Skin of body (tissue), 2 donors: ENCODE data around the gene CACNA1G. TPM values are rescaled to one million over a fixed set of nuclear protein-coding genes. Genes with fewer than 3 reads are reported as not detected.

Experiments
- DNase-seq: peaks from one replicate; lab custom pipeline; 2025; lab: John Stamatoyannopoulos, UW
- total RNA-seq: library from RNA; depleted of rRNA; stranded (reverse); fragments of >200 nt; gene quantifications from one replicate; pipeline ENCODE4 v1.2.3, GENCODE V29; 2014

Gene CACNA1G
- total RNA-seq, 1 donor from 2014 or later = 8.9 TPM

DNA sequence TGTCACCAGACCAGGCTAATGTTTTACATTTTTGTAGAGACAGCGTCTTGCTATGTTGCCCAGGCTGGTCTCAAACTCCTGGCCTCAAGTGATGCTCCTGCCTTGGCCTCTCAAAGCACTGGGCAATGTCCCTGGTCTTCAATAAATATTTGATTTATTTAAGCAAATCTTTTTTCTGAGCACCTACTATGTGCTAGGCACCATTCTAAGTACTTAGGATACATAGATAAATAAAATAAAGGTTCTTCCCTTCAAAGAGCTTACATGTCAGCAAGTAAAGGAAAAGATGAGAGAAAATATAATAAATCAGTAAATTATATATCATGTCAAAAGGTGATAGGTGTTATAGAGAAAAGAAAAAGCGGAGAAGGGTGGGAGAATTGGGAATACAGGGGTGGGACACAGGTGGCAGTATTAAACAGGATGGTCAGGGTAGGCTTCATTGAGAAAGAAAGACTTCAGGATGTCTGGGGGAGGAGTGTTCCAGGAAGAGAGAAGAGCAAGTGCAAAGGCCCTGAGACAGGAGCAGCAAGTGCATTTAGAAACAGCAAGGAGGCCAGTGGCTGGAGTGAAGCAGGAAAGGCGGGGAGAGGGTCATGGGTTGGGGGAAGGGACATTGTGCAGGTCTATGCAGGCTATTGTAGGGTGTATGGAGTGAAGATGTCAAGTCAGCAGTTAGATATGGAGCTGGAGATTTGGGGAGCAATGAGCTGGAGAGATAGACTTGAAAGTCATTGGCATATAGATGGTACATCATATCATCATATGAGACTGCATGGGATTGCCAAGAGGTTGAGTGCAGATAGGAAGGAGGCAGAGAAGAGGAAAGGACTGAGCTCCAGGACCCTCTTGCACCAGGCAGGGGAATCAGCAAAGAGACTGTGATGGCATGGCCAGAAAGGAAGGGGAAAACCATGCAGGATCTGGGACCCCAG is 85.5 kb downstream of the CACNA1G start:
- no peak for DNase-seq

DNA sequence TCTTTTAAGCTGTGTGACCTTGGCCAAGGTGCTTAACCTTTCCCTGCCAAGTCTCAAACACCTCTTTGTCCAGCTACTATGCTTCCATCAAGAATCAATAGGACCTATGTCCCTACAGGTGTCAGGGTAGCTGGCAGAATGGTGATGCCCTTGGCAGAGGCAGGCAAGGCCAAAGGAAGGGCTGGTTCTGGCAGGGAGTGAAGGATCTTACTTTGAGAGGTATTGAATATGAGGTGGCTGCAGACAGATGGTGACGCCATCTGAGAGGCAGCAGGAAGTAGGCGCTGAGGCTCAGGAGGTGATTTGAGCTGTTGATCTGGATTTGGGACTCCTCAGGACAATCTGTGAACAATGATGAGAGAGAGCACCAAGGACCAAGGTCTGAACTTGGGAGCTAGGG is 86.7 kb downstream of the CACNA1G start:
- no peak for DNase-seq

DNA sequence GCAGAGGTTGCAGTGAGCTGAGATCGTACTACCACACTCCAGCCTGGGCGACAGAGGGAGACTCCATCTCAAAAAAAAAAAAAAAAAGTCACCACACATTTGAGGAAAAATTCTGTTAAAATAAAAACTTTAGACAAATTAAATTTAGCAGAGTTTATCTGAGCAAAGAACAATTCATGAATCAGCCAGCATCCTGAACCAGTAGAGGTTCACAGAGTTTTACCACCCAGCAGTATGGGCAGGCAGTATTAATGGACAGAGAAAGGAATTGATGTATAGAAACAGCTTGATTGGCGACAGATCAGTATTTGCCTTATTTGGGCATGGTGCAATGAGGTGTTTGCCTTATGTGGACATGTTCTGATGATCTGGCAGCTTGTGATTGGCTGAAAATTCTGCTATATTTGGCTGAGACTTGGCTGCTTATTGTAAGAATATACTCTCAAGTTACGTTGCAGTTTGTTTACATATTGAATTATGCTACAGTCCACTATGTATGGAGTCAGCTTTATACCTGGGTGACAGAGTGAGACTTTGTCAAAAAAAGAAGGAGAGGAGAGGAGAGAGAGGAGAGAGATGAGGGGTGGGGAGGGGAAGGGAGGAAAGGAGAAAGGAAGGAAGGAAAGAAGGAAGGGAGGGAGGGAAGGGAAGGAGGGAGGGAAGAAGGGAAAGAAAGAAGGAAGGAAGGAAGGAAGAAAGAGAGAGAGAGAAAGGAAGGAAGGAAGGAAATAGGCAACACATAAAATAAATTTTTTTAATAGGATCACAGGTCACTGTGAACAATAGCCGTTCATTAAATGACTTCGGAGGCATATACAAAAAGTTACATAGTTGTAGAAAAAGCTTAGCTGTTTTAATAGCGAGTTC is 88.8 kb downstream of the CACNA1G start:
- no peak for DNase-seq

DNA sequence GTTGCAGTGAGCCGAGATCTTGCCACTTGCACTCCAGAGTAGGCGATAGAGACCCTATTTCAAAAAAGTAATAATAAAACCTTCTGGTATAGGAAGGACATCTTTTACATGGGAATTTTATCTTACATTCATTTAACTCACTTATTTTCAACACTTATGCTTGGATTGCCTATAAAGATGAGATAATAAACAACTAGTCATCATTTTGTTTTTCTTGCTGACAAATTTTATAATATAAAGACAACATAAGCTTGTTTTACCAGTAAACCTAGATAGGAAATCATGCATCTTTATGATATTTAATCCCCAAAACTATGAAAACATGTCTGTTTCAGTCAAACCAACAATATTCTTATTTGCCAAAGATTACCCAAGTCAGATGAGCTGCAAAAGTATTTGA is 91.1 kb downstream of the CACNA1G start:
- DNase-seq = no peak

- no peak for DNase-seq
These were observed 93.2 kb downstream of the CACNA1G start for GRCh38 chr17:50653738-50654137.

DNA sequence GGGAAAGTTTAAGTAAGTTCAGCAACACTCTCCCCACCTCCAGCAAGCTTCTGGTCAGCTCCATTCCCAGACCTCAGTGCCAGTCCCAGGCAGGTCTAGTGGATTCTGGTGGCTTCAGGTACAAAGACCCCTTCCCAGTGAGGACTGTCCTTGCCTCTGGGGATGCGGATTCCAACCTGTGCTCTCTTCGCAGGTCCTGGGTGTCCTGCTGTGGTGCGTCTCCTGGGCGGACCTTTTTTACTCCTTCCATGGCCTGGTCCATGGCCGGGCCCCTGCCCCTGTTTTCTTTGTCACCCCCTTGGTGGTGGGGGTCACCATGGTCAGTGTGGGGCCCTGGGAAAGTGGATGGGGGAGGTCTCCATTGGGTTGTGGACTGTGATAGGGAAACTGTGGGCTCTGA is 96.0 kb downstream of the CACNA1G start:
- DNase-seq = no peak

DNA sequence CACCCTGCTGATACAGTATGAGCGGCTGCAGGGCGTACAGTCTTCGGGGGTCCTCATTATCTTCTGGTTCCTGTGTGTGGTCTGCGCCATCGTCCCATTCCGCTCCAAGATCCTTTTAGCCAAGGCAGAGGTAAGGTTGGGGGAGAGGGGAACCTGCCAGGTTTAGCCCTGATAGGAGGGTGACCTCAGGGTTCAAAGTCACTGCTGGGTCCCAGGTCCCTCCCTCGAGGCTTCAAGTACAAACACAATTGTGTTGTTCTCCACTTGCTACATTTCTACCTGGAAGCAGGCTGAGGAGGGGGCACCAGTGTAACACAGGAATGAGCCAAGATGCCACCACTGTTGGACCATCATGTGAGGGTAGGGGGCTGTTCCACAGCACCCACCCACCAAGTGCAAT is 96.5 kb downstream of the CACNA1G start:
- DNase-seq = no peak

DNA sequence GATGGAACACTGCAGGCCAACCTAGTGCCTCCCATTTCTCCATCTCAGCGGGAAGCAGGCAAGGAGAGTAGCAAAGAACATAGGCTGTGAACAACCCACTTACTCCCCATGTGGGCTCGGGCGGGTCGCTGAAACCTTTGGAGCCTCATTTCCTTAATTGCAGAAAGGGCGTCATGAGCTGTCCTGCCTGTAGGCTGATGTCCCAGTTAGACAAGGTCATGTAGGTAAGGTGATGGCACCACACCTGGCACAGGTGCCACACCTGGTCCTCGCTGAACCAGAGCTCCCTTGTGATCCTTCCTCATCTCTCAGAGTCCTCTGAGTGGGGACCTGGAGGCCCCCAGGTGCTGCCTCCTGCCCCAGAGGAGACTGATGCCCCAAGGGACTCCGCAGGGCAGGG is 97.1 kb downstream of the CACNA1G start:
- DNase-seq = no peak

DNA sequence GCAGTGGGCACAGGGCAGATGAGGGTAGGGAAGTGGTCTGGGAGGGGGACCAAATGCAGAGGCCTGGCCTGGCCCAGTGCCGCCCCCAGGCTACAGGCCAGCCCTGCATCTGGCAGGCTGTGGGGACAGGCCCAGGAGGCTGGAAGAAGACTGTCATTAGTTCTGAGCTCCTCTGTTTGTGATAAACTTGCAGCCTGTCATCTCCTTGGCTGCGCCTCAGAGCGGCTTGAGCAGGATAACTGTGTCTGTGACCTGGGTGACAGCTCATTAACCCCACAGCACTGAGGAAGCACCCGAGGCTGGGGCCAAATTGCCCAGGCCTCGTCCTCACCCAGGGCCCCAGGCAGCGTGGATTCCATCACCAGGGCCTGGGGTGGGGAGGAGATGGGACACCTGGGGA is 98.1 kb downstream of the CACNA1G start:
- no peak for DNase-seq

DNA sequence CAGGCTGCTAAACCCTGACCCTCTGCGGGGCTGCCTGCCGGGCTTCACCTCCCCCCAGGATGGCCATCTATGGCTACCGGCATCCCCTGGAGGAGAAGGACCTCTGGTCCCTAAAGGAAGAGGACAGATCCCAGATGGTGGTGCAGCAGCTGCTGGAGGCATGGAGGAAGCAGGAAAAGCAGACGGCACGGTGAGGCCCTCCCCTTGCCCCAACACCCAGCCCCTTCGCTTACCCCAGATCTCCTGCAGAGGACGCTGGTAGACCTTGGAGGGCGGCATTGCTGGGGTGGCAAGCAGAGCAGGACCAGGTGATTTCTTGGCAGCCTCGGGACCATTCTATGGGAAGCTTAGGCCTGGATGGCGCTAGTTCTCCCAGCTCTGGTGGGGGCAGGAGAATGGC is 98.7 kb downstream of the CACNA1G start:
- DNase-seq = no peak

GRCh38 chr17:50660042-50660886 is 99.7 kb downstream of the CACNA1G start:
- DNase-seq = no peak

- no peak for DNase-seq
These were observed 100.4 kb downstream of the CACNA1G start for GRCh38 chr17:50660887-50661345.

- no peak for DNase-seq
These were observed 100.8 kb downstream of the CACNA1G start for GRCh38 chr17:50661348-50661747.

- DNase-seq = no peak
These were observed 101.4 kb downstream of the CACNA1G start for GRCh38 chr17:50661795-50662391.

DNA sequence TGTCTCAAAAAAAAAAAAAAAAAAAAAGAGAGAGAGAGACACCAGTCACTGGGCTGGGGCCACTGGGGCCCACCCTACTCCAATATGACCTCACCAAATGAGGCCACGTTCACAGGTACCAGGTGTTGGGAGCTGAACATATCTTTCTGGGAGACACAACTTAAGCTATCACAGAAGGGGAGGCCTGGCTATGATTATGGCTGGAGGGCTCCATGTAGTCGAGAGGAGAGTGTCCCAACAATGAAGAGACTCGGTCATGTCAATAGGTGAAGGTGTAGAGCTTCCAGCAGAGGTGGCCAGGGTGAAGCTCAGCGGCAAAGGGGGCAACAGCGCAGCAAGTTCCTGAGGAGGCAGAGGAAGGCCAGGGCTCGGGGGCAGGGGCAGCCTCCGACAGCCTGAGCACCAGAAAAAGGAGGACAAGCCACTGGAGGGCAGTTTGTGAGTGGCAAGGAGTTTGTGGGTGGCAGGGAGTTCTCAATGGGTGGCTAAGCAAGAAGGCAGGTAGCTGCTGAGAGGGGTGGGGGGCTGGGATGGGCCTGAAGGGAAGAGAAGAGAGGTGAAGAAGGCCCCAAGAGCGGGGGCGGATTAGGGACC is 102.2 kb downstream of the CACNA1G start:
- DNase-seq = no peak

DNA sequence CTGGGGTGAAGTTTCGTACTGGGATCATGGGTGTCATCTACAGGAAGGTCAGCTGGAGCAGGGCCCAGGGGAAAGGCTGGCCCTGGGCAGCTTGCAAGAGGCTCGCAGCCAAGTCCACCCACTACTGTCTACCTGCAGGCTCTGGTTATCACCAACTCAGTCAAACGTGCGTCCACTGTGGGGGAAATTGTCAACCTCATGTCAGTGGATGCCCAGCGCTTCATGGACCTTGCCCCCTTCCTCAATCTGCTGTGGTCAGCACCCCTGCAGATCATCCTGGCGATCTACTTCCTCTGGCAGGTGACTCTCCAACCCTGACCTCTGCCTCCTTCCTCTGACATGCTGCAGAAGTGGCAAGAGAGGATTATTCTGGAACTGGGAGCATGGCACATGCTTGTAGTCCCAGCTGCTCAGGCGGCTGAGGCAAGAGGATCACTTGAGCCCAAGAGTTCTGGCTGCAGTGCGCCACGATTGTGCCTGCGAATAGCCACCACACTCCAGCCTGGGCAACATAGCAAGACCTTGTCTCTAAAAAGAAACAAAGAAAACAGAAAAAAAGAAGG is 103.4 kb downstream of the CACNA1G start:
- DNase-seq = no peak

- DNase-seq = no peak
These were observed 104.4 kb downstream of the CACNA1G start for GRCh38 chr17:50664788-50665458.

GRCh38 chr17:50665838-50666237 is 105.3 kb downstream of the CACNA1G start:
- DNase-seq = no peak

DNA sequence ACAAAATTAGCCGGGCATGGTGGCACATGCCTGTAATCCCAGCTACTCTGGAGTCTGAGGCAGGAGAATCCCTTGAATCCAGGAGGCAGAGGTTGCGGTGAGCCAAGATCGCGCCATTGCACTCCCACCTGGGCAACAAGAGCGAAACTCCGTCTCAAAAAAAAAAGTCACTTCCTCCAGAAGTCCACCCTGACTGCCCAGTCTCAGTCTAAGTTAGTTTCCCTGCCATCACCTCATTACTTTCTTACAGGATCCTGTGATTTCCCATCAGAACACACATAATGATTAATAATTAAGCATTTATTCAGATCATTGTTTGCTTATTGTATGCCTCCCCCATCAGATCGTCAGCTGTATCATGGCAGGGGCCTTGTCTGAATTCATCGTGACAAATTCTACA is 105.8 kb downstream of the CACNA1G start:
- no peak for DNase-seq
